GM03348 (cell line): Measurements from ENCODE around the gene OMP.
"Not testable (repeated sequence)": the region's sequence is repeated elsewhere in the genome, so short reads cannot be mapped to it uniquely, and the experiment has no call there.

Experiments used
- DNase-seq: peaks from one replicate; pipeline ENCODE4 v3.0.0; 2012; ENCODE audit warnings: low spot score

OMP gene

DNA sequence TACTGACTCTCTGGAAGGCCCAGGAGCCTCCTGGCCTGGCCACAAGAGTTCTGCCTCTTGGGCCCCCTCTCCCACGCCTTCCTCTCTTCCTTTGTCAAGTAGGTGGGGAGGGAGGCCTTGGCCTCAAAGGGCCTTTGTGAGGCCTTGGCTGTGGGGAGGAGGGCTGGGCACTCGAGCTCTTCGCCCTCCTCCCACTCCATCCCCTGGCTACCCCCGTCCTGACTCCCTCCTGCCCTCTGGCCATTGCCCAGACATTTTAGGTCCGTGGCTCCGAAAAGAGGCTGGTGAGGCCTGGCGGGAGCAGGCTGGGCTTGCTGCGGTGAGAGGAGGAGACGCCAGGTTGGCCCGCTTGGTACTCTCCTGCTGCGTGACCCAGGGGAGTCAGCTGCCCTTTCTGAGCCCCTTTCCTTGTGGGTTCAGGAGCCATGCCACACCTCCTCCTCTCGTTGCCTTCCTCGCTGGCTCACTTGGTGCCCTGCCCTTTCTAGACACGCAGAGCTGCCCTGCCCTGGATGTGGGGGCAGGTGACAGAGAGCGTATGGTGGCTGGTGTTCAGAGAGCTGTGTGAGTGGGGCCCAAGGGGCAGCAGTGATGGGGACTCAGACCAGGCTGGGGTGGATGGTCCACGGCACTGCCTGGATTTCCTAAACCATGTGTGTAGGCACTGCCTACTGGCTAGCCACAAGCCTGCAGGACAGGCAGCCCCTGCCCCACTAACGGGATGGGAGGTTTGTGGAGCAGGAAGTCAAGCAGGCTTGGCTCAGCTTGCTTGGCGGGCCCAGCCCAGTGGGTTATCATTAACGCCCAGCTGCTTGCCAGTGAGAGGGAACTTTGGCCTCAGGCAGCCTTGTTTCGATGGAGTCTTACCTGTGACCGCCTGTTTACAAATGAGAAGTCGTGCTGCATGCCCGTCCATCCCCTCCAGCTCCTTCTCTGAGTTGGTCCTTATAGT, 15.8 kb upstream of the OMP start:
- DNase-seq = no peak

DNA sequence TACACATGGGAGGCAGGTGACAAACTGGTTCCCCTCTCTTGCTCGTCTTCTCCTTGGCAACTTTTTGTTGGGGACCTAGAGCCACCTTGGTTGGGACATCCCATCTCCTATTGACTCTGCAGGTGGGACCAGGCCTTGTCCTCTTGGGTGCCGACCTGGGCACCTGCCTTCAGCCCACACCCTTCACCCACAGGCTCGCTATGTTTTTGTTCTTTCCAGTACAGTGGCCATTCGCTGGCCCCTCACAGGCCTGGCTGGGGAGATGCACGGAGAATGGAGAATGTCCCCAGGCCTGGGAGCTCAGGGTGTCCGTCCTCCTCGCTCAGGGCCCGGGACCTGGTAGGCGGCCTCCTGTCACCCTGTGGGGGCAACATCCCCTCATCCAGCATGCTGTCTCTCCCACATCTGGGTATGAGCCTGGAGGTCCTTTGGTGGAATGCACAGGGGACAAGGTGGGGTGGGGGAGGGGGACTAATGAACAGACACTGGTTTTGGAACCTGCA, 14.9 kb upstream of the OMP start:
- DNase-seq = no peak

DNA sequence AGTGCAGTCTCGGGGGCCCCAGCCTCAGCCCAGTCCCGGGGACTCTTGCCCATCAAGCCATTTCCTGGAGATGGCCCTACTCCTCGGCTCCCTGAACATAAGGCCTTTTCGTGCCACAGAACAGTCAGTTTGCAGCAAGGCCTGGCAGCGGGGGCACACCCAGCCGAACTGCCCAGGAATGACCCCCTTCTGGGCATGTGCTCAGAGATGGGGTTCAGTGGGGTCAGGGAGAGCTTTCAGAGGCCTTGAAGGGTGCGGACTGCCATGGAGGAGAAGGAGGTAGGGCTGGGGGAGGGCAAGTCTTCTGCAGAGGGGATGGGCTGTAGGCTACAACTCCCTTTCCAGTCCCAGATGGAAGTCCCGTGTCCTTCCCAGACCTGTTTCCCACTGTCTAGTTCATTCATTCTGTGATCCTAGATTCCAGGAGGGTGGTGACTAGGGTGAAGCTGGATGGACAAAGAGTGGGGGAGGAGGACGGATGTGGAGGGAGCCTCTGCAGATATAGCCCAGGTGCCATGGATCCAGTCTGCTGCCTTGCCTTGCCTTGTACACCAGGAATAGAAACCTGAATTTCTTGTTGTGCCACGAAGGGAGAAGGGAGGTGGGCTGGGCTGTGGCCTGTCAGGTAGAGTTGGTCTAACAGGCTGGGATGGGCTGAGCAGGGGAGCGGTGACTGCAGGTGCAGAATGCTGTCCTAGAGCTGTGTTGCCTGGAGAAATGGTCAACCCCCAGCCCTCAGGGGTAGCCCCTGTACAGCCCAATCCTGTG, 14.2 kb upstream of the OMP start:
- DNase-seq = no peak

DNA sequence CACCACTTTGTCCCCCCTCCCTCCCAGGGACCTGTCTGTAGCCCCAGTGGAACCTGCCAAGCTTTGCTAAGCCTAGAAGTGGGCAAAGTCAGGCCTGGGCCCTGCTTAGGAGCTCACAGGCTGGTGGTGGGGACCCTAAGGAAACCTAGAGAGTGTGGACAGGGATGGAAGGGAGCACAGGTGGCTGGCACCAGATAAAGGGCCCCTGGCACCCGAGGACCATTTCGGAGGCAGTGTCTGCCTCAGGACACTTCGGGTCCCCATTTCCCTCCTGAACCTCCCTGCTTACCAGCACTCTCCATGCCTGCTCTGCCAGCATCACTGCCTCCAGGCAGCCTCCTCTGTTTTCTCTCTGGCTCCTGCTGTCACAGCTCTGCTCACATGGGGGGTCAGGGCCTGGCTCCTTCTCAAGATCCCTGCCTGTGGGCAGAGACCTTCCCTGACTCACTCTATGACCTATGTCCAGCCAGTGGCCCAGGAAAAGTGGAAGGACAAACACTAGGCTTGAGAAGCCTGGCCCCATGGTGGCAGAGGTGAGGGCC, 13.6 kb upstream of the OMP start:
- no peak for DNase-seq

DNA sequence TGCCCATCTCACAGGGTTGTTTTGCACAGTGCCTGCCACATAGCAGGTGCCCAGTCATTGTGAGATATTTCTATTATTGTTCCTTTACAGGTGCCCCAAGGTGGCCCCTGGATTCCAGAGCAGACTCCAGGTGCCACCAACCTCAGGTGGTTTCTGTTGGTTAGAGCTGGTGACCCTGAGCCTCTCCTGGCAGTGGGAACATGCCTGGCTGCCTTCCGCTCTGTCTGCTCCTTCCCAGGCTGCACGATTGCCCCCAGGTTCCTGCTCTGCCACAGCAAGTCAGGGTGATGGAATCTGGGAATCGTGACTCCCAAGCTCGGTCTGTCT, 12.6 kb upstream of the OMP start:
- DNase-seq = no peak

DNA sequence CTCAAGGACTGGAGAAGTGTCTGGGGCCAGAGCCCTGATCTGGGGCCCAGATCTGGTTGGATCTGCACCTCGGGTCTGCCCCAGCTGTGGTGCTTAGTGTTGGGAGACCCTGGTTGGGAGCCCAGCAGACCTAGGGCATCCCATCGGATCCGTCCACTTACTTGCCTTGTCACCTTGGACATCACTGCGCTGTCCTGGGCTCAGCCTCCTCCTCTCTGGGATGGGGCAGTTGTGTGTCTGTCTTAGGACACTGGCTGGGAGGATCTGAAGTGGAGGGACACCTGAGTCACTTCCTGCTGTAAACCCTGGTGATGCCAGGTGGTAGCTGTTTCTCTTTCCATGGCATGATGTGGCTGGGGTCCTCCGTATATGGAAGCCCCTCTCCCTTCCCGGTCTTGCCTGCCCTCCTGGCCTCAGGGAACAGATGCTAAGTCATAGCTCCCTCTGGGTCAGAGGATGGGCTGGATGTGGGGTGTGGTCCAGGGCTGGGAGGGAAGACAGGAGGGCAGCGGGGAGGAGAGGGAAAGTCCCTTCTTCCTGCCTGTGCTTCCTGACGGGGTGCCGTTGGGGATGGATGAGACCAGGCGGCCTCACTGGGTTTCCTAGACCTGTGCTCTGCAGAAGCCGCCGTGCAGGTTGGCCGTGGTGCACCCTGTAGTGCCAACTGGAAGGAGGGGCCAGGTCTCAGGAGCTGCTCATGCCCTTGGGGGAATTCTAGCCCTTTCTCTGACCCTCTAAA, 12.1 kb upstream of the OMP start:
- DNase-seq = no peak

DNA sequence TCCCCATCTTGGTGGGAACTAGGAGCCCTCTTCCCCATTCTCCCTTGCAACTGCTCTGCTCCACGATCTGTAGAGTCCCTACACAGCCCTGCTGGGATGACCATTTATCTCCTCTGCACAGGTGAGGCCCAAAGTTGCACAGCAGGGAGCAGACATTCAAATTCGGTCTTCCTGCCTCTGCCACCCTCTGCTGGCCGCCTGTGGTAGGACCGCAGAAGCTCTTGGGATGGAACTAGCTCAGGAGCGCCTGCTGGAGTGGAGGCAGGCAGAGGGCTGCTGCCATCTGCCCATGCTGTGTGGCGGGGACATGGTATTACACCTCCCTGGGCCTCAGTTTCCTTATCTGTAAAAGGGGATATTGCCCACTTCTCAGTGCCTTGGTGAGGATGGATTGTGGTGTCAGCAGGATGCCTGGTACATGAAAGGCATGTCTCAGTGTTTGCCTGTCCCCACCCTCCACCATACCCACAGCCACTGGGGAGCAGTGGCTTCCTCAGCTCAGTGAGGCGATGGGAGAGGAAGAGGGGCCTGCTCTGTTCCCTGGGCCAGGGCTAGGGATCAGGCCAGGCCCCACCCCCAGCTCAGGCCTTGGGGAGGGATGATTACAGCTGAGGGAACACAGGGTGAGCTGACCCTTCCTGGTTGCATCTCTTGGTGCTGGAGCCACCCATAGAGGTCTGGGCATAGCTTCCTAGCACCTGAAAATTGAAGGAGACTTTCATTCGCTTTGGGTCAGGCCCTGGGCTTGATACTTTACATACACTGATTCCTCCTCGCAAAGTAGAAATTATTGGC, 11.3 kb upstream of the OMP start:
- peak; percentile 92 for DNase-seq

DNA sequence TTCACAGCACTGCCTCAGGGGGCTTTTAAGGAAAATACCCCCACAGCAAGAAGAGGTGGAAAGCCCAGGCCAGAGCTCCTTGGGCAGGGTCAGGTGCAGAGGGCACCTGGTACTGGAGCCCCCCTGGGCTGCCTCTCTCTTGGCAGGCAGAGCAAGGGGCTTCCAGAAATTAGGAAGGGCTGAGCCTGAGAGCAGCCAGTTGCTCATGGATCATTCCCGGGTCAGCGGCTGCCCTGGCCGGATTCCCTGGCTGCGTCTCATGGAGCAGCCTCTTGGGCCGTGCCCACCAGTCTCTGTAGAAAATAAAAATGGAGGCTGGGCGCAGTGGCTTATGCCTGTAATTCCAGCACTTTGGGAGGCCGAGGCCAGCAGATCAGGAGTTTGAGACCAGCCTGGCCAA, 10.3 kb upstream of the OMP start:
- no peak for DNase-seq

DNA sequence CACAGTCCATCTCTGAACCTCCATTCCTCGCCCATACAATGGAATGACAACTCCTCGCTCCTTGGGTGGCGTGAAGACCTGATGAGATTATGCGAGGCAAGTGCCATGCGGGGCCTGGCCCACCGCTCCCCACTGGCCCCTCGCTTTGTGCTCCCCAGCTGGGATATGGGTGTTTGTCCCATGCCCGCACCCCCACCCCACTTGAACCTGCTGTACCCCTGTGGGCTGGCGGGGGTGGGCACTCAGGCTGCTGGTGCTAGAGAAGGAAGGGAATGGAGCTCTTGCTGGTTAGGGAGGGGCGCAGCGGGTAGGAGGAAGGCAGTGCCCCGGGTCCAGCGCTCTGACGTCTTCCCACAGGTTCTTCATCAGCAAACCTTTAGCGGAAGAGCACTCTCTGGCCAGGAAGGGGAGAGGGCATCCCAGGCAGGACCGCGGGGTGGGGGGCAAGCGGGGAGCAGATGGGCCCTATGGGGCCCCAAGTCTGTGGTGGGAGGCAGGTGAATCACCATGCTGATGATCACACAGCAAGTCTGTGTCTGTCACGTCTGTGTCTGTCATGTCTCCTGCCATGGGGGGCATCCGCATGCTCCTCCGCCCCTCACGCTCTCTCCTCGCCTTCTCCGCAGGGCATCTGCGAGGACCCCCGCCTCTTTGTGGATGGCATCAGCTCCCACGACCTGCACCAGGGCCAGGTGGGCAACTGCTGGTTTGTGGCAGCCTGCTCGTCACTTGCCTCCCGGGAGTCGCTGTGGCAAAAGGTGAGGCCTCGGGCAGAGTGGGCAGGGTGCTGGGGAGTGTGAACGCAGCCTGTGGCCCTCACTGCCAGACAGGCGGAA, 9.4 kb upstream of the OMP start:
- no peak for DNase-seq

DNA sequence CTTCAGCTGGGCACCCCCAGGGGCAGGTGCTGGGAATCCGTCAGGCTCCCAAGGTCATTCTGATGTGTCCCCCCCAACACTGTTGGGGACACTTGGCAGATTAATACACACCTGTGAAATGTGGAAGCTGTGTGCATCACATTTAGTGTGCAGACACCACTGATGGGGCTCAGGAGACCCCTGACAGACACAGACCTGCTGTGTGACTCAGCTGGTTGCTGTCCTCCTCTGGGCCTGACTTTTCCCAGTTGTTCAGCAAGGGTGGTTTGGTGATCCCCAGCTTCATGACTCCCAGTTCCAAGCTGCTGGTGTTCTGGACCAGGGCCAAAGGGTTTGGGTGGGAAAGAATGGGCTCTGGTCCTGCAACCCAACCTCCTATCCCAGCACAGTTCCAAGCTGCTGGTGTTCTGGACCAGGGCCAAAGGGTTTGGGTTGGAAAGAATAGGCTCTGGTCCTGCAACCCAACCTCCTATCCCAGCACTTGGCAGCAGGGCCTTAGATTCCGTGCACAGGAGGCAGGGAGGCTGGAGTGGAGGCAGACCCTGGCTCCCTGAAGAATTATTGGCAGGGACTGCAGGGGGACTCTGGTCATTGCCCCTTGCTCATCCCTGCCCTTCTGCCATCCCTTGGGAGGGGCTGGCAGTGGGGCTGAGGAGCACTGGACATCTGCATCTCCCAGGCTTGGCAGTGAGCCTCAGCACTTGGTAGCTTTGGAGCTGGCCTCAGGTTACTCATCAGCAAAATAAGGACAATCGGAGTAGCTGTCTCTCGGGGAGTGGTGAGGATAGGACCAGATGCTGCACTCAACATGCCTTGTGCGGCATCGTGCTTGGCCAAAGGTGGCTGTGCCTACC, 8.4 kb upstream of the OMP start:
- DNase-seq = no peak

DNA sequence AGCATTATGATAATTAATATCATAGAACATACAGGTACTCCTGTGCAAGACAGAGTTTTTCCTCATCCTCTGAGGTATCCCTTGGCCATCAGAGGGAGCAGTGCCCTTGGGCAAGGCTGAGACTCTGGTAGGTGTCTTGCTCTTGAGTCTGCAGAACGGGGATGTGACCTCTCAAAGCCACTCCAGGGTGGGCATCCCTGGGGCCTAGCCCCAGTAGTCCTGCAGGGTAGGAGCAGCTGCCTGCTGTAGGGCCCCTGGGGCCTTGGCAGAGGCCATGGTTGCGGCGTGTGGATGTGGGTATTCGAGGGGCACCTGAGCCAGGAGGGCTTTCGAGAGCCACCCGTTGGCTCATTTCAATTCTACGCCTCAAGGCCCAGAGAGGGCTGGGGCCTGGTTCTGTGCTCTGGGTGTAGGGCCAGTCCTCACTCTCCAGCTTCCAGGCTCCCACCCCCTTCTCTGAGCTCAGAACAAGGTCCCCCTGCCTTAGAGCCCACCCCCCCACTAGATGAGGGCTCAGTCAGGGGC, 7.7 kb upstream of the OMP start:
- DNase-seq = no peak

DNA sequence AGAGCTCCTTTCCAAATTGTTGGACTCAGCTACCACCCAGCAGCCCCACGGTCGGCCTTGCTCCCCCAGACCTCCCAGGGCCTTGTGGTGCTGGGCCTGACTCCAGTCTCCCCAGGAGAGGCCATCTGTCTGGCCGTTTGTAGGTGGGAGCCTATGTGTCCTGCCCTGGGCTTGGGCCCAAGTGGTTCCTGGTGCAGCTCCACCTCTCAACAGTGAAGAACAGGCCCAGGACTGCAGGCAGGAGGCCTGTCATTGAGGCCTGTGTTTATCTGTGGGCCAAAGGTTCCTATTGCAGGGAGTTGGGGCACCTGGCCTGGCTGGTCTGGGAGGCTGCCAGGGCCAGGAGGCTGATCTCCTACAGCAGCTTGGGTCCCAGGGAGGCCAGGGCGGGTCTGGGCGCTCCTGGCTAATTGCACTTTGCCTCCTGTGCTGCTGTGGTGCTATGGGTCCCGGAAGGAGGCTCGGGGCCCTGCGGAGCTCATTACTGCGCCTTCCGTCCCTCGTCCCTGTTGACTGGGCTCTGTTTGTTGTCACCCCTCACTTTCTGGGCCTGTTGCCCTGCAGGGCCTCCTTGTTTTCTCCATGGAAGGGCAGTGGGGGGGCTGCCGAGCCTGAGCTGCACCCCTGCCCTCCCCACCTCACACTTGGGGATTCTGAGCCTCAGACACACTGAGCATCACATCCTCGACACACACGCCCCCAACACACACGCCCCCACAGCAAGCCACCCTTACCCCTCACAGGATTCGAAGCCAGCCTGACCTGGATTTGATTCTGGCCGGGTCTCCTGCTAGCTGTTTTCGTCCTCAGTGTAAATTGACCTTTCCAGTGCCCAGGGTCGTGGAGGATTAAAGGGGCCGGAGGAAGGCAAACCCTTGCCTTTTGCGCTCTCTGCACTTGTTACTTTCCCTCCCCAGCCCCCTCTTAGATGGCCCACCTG, 6.8 kb upstream of the OMP start:
- DNase-seq = no peak

DNA sequence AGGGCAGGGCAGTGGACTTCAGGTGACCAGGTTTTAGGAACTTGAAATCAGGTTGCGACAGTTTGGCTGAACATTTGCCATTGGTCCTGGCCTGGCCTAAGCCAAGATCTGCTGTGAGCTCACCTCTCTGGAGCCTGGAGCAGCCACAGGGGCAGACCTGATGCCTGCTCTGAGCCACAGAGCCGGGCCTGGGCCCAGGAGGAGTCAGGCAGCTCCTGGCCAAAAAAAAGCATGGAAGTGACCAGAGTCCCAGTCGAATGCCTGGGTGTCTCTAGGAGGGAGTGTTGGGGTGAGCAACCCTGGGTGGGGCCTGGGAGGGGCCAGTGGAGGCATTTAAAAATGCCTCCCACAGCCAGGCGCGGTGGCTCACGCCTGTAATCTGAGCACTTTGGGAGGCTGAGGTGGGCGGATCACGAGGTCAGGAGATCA, 6.0 kb upstream of the OMP start:
- DNase-seq = no peak

DNA sequence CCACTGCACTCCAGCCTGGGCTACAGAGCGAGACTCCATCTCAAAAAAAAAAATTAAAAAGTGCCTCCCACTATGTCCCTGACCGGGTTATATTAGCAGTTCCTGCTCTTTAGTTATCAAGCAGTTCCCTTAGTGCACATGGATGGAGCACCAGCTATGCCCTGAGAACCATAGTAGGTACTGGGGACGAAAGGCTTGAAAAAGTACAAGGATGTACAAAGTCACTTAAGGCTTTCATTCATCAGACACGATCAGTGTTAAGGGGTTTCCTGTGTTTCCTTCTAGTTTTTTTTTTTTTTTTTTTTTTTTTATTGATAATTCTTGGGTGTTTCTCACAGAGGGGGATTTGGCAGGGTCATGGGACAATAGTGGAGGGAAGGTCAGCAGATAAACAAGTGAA, 5.5 kb upstream of the OMP start:
- not testable (repeated sequence) for DNase-seq

DNA sequence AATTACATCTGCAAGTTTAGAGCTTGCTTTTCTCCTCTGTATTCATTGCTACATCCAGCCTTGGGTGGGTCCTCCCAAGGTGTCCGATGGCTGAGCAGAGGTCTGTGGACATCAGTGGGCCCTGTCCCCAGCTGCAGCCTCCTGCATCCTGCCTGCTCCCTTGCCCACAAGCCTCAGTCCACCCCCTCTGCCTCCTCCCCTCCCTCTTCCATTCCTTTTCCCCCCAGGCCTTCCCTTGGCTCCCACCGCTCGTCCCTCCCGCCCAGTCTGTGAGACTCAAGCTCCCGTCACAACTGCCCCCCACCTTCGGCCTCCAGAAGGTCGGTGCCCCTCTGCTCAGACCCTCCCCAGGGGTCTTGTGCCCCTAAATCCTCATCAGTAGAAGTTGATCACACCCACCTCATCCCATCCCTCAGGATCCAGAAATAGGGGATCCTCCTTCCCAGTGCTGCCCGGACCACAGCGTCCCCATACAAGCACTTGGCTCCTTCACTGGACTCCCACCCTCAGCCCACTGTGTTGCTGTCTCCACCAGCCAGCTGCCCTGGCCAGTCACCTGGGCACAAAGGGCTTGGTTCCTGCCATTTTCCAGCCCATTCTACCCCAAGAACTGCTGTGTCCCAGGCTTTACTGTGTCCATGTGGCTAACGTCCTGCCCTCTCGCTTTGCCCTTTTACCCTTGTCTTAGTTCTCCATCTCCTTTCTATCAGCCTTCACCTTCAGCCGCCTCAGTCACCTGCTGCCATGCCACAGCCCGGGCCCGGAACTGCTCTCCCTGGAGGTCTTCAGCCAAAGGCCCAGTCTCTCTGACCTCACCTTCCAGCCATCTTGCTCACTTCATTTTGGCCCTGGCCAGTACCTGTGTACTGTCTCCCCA, 2.2 kb upstream of the OMP start:
- DNase-seq = no peak

DNA sequence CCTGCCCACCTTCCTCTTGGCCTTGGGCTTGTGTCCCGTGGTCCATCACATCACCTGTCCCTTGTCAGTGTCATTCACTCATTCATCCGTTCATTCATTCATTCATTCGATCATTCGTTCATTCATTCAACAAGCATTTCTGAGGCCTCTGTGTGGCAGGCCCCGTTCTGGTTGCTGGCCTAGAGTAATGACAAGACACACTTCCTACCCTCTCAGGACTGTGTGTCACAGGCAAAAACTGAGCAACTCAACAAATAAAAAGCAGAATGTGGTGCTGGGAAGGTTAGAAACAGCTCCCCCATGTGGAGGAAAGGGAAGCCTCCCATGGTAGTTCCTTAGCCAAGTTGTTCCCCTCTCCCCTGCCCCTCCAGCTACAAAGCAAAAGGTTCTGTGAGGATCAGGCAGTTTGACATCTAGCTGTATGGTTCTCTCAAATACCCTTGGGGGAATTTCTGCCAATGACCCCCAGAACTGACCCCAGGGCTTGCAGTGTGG, 1.6 kb upstream of the OMP start:
- DNase-seq = peak; percentile 47

DNA sequence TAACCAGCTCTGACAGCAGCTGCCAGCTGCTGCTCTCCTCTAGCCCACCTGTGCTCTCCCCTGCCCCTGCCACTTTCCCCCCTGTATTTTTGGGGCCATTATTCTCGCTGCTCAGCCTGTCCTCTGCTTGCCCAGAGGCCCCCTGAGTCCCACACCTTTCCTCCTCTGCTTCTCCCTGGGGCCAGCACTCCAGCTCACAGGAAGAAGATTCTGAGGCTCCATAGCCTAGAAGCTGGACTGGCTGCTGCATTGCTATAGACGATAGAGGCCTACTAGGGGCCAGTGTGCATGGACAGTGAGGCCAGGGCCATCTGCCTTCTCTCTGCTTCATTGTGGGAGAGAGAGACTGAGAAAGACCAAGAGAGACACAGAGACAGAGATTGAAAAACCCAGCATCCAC, 679 bp downstream of the OMP start:
- DNase-seq = no peak
